Measurements from ENCODE around the gene KMT2B.

Gene KMT2B

DNA sequence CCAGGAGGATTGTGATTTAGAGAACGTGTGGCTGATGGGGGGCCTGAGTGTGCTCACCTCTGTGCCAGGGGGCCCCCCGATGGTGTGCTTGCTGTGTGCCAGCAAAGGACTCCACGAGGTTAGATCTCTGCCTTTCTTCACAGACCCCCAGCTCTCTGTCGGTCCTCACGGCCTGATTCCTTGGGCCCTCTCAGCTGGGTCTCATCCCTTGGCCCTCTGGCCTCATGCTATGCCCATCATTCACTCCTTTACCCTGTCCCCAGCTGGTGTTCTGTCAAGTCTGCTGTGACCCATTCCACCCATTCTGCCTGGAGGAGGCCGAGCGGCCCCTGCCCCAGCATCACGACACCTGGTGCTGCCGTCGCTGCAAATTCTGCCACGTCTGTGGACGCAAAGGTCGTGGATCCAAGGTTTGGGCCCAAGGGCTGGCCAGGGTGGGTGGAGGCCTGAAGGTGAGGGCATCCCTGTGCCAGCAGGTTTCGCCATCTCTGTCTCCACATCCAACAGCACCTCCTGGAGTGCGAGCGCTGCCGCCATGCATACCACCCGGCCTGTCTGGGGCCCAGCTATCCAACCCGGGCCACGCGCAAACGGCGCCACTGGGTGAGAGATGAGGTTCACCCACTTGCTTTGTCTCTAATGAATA lies 7.5 kb downstream of the KMT2B start:
- DNase-seq (ENCODE audit: low spot score), result no peak
- no peak for FAIRE-seq

DNA sequence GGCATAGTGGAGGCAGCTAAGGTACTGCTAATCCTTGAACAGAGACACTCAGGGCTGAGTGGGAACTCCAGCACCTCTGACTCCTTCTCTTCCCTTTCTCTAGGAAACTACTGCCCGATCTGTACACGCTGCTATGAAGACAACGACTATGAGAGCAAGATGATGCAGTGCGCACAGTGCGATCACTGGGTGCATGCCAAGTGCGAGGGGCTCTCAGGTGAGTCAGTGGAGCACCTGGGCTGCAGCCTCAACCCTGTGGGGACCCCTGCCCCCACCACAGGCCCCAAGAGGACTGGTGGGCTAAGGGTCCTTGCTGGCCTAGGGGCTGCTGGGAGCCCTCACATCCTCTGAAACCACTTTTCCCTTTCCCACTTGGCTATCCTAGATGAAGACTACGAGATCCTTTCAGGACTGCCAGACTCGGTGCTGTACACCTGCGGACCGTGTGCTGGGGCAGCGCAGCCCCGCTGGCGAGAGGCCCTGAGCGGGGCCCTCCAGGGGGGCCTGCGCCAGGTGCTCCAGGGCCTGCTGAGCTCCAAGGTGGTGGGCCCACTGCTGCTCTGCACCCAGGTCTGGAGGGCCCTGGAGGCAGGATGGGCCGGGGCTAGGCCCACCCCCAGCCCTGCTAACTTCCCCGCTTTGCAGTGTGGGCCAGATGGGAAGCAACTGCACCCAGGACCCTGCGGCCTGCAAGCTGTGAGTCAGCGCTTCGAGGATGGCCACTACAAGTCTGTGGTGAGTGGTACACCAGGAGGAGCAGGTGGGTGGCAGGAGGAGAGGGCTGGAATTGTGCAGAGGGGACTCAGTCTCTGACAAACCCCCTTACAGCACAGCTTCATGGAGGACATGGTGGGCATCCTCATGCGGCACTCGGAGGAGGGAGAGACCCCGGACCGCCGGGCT lies 9.5 kb downstream of the KMT2B start:
- DNase-seq (ENCODE audit: low spot score) (no peak), FAIRE-seq (no peak)

DNA sequence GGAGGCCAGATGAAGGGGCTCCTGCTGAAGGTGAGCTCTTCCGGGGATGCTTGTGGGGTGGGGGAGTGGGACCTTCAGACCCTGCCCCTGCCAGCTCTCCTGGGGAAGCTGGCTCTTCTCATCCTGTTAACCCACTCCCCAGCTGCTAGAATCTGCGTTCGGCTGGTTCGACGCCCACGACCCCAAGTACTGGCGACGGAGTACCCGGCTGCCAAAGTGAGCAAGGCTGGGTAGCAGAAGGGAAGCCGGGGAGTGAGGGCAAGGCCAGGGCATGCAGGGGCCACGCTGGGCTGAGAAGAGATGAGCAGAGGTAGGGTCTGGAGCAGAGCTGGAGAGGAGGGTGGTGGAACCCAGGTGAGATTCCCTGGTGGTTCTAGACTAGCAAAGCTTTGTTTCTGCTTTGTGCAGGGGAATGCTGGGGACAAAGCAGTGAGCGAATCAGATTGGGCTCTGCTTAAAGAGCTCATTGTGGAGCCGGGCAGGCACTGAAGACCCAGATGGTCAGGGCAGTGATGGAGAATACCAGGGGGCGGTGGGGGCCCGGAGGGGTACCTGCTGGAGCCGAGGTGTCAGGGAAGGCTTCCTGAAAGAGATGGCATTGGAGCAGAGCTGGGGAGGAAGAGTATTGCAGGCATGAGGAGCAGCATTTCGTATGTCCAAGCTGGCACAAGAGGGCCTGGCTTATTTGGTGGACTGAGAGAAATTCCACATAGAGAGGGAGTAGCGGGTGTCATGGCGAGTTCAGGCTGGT lies 10.3 kb downstream of the KMT2B start:
- FAIRE-seq (no peak), DNase-seq (ENCODE audit: low spot score) (no peak)

DNA sequence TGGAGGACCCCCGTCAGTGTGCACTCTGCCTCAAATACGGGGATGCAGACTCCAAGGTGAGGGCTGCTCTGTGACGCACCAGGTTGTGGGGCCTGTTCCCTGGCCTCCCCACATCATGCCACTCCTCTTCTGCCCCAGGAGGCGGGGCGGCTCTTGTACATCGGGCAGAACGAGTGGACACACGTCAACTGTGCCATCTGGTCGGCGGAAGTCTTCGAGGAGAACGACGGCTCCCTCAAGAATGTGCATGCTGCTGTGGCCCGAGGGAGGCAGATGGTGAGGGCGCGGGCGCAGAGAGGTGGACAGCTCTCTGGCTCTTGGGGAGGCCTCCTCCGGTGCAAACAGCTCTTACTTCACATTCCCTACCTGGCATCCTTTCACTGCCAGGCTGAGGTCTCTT lies 11.2 kb downstream of the KMT2B start:
- no peak for DNase-seq (ENCODE audit: low spot score)
- no peak for FAIRE-seq

- FAIRE-seq (no peak), DNase-seq (ENCODE audit: low spot score) (no peak)
Observed at GRCh38 chr19:35729763-35730162, 12.0 kb downstream of the KMT2B start.

GRCh38 chr19:35730326-35730725 lies 12.5 kb downstream of the KMT2B start:
- DNase-seq (ENCODE audit: low spot score) (no peak), FAIRE-seq (no peak)

DNA sequence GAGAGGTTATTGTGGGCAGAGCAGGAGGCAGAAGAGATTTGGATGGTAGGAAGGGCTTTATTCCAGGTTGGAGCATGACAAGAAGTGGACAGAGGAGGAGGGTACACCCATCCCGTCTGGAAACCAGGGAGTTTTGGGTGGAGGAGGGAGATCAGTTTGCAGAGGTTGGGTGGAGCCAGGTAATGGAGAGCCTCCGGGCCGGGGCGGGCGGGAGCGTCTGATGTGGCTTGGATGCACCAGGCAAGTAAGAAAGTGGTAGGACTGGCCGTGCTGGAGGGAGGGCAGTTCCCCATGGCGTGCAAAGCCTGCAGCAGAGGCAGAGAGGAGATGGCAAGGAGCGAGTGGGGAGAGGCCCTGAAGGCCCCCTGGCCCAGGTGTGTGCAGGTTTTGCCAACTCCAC lies 13.6 kb downstream of the KMT2B start:
- no peak for FAIRE-seq
- DNase-seq (ENCODE audit: low spot score), result no peak

GRCh38 chr19:35731779-35732405 lies 14.1 kb downstream of the KMT2B start:
- DNase-seq (ENCODE audit: low spot score), result no peak
- FAIRE-seq, result no peak

GRCh38 chr19:35732540-35733179 lies 14.9 kb downstream of the KMT2B start:
- no peak for DNase-seq (ENCODE audit: low spot score)
- no peak for FAIRE-seq

GRCh38 chr19:35733180-35734125 lies 15.7 kb downstream of the KMT2B start:
- no peak for DNase-seq (ENCODE audit: low spot score)
- FAIRE-seq, result no peak

GRCh38 chr19:35734273-35734672 lies 16.5 kb downstream of the KMT2B start:
- DNase-seq (ENCODE audit: low spot score) (no peak), FAIRE-seq (no peak)

- no peak for DNase-seq (ENCODE audit: low spot score)
- no peak for FAIRE-seq
Observed at GRCh38 chr19:35734889-35735288, 17.1 kb downstream of the KMT2B start.

DNA sequence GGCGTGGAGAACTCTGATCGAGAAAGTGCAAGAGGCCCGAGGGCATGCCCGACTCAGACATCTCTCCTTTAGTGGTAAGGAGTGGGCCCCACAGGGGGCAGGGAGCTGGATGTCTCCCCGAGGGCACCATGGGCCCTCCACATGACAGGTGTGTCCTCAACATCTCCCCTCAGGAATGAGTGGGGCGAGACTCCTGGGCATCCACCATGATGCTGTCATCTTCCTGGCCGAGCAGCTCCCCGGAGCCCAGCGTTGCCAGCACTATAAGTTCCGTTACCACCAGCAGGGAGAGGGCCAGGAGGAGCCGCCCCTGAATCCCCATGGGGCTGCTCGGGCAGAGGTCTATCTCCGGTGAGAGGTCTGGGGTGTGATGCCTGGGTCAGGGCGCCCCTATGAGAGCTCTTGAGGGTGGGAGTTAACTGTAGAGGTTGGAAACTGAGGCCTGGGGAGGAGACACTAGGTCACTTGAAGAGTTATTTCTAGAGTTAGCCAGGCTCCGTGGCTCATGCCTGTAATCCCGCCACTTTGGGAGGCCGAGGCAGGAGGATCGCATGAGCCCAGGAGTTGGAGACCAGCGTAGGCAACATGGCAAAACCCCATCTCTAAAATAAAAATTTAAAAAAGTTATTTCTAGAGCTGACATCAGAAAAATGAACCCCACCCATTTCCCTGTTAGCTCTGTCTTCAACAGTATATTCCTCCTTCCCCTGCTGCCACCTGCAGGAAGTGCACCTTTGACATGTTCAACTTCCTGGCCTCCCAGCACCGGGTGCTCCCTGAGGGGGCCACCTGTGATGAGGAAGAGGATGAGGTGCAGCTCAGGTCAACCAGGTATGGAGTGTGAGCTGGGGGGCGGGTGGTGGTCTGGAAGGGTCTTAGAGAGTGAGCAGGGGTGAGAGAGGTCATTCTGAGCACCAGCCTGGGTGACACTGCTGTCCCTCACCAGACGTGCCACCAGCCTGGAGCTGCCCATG lies 19.4 kb downstream of the KMT2B start:
- FAIRE-seq (no peak), DNase-seq (ENCODE audit: low spot score) (no peak)

DNA sequence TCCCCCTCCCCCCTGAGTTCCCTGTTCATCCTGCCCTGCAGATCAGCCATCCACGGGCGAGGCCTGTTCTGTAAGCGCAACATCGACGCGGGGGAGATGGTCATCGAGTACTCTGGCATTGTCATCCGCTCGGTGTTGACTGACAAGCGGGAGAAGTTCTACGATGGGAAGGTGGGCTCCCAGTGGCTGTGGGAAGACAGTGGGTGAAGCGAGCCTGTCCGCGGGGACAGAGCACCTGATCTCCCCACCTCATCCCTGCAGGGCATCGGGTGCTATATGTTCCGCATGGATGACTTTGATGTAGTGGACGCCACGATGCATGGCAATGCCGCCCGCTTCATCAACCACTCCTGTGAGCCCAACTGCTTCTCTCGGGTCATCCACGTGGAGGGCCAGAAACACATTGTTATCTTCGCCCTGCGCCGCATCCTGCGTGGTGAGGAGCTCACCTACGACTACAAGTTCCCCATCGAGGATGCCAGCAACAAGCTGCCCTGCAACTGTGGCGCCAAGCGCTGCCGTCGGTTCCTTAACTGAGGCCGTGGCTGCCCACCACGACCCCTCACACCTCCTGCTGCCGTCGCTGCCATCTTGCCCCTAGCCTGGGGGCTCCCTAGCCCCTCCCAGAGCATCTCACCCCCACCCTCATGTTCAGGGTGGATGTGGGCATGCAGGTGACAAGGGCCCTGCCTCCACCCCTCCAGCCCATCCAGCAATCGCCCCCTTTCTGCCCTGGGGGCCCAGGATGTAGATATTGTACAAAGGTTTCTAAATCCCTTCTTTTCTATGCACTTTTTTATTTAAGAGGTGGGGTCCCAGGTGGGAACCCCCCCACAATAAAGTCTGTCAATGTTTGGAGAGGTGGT lies 20.5 kb downstream of the KMT2B start:
- no peak for DNase-seq (ENCODE audit: low spot score)
- FAIRE-seq, result no peak

- no peak for DNase-seq (ENCODE audit: low spot score)
- no peak for FAIRE-seq
Observed at GRCh38 chr19:35738887-35739229, 21.1 kb downstream of the KMT2B start.

- no peak for DNase-seq (ENCODE audit: low spot score)
- no peak for FAIRE-seq
Observed at GRCh38 chr19:35739275-35740107, 21.7 kb downstream of the KMT2B start.

- no peak for FAIRE-seq
- DNase-seq (ENCODE audit: low spot score), result no peak
Observed at GRCh38 chr19:35740108-35740422, 22.3 kb downstream of the KMT2B start.
